OCI-LY7 (cell line): ENCODE data around the gene TMEM143. TPM values are rescaled to one million over a fixed set of nuclear protein-coding genes. Genes with fewer than 3 reads are reported as not detected.
A peak's percentile ranks its signal among the peaks of the same experiment; 100 is the strongest.

ENCODE experiments used
- BruUV-seq: library from RNA; stranded (reverse); fragments of 400-500 nt; replicated peaks from 2 replicates; lab custom pipeline; 2021; lab: Mats Ljungman, UMichigan
- CTCF ChIA-PET: fragments of 300-600 bp; sonication (Branson Sonifier 250); formaldehyde crosslinking; loops from one replicate; lab custom pipeline; 2022; ENCODE audit warnings: antibody characterized with exemption; ENCODE audit not compliant: unreplicated experiment; lab: Charles Lee
- POLR2A ChIA-PET: fragments of 300-600 bp; sonication (Branson Sonifier 250); formaldehyde crosslinking; loops from one replicate; lab custom pipeline; 2022; ENCODE audit warnings: antibody characterized with exemption; lab: Charles Lee
- DNase-seq: peaks from one replicate; pipeline ENCODE4 v3.0.0-alpha.2; 2015; ENCODE audit warnings: low spot score
- H2AFZ ChIP-seq: fragments of 200-600 bp; sonication (generic), shearing (Covaris generic); 2 replicates; pipeline ENCODE4 v1.6.1; 2014; ENCODE audit warnings: mild to moderate bottlenecking, antibody characterized with exemption, low read length, moderate library complexity
- H3K27ac ChIP-seq: fragments of 200-600 bp; sonication (generic); 2 replicates; pipeline ENCODE4 v1.5.1; 2014; ENCODE audit warnings: mixed run types, low read depth, mild to moderate bottlenecking, moderate library complexity, low read length, inconsistent platforms; ENCODE audit not compliant: poor library complexity, severe bottlenecking
- H3K36me3 ChIP-seq: fragments of 200-600 bp; sonication (generic); 2 replicates; pipeline ENCODE4 v1.6.1; 2014; ENCODE audit warnings: mild to moderate bottlenecking, antibody characterized with exemption, low read length, moderate library complexity, mixed read lengths; ENCODE audit not compliant: insufficient read depth
- H3K4me1 ChIP-seq: fragments of 200-600 bp; sonication (generic); 2 replicates; pipeline ENCODE4 v1.5.1; 2014; ENCODE audit warnings: mild to moderate bottlenecking, low read length; ENCODE audit not compliant: insufficient read depth, poor library complexity, severe bottlenecking
- H3K4me2 ChIP-seq: fragments of 200-600 bp; sonication (generic); 2 replicates; pipeline ENCODE4 v1.6.1; 2014; ENCODE audit warnings: mild to moderate bottlenecking, low read length
- H3K4me3 ChIP-seq: fragments of 200-600 bp; sonication (generic); 2 replicates; pipeline ENCODE4 v1.5.1; 2014; ENCODE audit warnings: mild to moderate bottlenecking, low read depth, low read length; ENCODE audit not compliant: poor library complexity, severe bottlenecking
- H3K79me2 ChIP-seq: fragments of 200-600 bp; sonication (generic); 2 replicates; pipeline ENCODE4 v1.6.1; 2016; ENCODE audit warnings: low read depth, mild to moderate bottlenecking, low read length, moderate library complexity, mixed read lengths; ENCODE audit not compliant: insufficient read depth
- H3K9me2 ChIP-seq: fragments of 200-600 bp; sonication (generic); 2 replicates; pipeline ENCODE4 v1.6.1; 2016; ENCODE audit warnings: mild to moderate bottlenecking, low read length, mixed read lengths; ENCODE audit not compliant: insufficient read depth
- H3K9me3 ChIP-seq: fragments of 200-600 bp; sonication (generic); 2 replicates; pipeline ENCODE4 v1.6.1; 2014; ENCODE audit warnings: mild to moderate bottlenecking, mixed run types, low read length, mixed read lengths
- H4K20me1 ChIP-seq: fragments of 200-600 bp; sonication (generic); 2 replicates; pipeline ENCODE4 v1.6.1; 2014; ENCODE audit warnings: mild to moderate bottlenecking, antibody characterized with exemption, low read length, moderate library complexity, mixed read lengths; ENCODE audit not compliant: insufficient read depth
- EZH2phosphoT487 ChIP-seq: fragments of 200-600 bp; sonication (generic); IDR thresholded peaks from 2 replicates; pipeline ENCODE4 v1.6.1; 2018; ENCODE audit warnings: low read depth, borderline replicate concordance, mild to moderate bottlenecking, mixed run types, antibody characterized with exemption, low read length, moderate library complexity, mixed read lengths
- intact Hi-C: fragments of 100-400 bp; cut with micrococcal nuclease; formaldehyde crosslinking; loops from one replicate; pipeline ENCODE4 v1.10.0; 2022; ENCODE audit not compliant: unreplicated experiment
- total RNA-seq, 2 experiments: library from RNA; depleted of rRNA in 1 of 2; stranded (reverse); fragments of >200 nt in 1 of 2; shearing (Covaris generic) in 1 of 2; gene quantifications; 2 replicates each; pipeline ENCODE4 v1.2.3, GENCODE V29; 2014 to 2022
- TF ChIP-seq, protein P1 (sequence below): fragments of 200-600 bp; sonication (generic); conservative IDR thresholded peaks from 2 replicates; pipeline ENCODE4 v1.5.1; 2014; ENCODE audit warnings: mild to moderate bottlenecking, antibody characterized with exemption, low read length, moderate library complexity, mixed read lengths

The TMEM143 gene
- total RNA-seq, 2 experiments from 2014 or later, result 31.1 to 31.4 TPM

DNA sequence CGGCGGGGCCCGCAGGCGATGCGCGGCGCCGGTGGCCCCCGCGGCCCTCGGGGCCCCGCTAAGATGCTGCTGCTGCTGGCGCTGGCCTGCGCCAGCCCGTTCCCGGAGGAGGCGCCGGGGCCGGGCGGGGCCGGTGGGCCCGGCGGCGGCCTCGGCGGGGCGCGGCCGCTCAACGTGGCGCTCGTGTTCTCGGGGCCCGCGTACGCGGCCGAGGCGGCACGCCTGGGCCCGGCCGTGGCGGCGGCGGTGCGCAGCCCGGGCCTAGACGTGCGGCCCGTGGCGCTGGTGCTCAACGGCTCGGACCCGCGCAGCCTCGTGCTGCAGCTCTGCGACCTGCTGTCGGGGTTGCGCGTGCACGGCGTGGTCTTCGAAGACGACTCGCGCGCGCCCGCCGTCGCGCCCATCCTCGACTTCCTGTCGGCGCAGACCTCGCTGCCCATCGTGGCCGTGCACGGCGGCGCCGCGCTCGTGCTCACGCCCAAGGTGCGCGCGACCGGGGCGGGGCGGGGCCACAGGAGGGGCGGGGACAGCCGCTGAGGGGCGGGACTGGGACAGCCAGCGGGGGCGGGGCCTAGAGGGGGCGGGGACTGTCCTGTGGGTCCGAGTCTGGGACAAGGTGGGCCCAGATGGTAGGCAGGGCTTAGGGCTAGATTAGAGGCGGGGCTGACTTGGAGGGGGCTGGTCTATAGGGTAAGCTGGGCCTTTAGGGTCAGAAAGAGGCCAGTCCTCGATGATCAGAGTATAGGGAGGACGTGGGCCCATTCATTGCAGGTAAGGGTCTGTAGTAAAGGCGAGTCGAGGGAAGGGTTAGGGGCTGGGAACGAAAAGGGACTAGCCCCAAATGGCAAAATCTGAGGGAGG lies 34.9 kb upstream of the TMEM143 start:
- intact Hi-C loops, result loop anchor here (2.0 kb wide), 1 partner anchor 78 kb away; a partner anchor contains a TSS
- H3K9me3 ChIP-seq, result no peaks in the 10 kb centered on the region
- no peaks in the 10 kb centered on the region for H4K20me1 ChIP-seq
- H3K27ac ChIP-seq, result no peak overlapping the region
- H2AFZ ChIP-seq, result no peak overlapping the region
- H3K4me1 ChIP-seq, result peaks cover 40% of the 10 kb centered on the region
- no peaks in the 10 kb centered on the region for H3K79me2 ChIP-seq
- POLR2A ChIA-PET, result interaction anchor here (0.7 kb wide), 1 partner anchor 235 kb away, joined by 3 read pairs; no protein-coding TSS in a partner anchor
- CTCF ChIA-PET, result no interaction called here
- H3K4me3 ChIP-seq, result peak overlapping the region; percentile 62
- H3K36me3 ChIP-seq, result no peaks in the 10 kb centered on the region
- no peaks in the 10 kb centered on the region for H3K9me2 ChIP-seq
- peak overlapping the region; percentile 69 for H3K4me2 ChIP-seq
- DNase-seq, result peak; percentile 95
- TF ChIP-seq EZH2phosphoT487, result no peak
- TF ChIP-seq, protein P1, sequence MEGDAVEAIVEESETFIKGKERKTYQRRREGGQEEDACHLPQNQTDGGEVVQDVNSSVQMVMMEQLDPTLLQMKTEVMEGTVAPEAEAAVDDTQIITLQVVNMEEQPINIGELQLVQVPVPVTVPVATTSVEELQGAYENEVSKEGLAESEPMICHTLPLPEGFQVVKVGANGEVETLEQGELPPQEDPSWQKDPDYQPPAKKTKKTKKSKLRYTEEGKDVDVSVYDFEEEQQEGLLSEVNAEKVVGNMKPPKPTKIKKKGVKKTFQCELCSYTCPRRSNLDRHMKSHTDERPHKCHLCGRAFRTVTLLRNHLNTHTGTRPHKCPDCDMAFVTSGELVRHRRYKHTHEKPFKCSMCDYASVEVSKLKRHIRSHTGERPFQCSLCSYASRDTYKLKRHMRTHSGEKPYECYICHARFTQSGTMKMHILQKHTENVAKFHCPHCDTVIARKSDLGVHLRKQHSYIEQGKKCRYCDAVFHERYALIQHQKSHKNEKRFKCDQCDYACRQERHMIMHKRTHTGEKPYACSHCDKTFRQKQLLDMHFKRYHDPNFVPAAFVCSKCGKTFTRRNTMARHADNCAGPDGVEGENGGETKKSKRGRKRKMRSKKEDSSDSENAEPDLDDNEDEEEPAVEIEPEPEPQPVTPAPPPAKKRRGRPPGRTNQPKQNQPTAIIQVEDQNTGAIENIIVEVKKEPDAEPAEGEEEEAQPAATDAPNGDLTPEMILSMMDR, result no peak
- BruUV-seq, result no TSS peak

- TF ChIP-seq, protein P1, result no peak
- TF ChIP-seq EZH2phosphoT487, result no peak
These were observed 34.3 kb upstream of the TMEM143 start for GRCh38 chr19:48398102-48398374.

More at GRCh38 chr19:48398102-48398374, 34.3 kb upstream of the TMEM143 start:
- H3K9me2 ChIP-seq, result no peaks in the 10 kb centered on the region
- H3K36me3 ChIP-seq, result no peaks in the 10 kb centered on the region
- peaks cover 37% of the 10 kb centered on the region for H3K4me1 ChIP-seq
- intact Hi-C loops, result loop anchor here (2.0 kb wide), 1 partner anchor 77 kb away; a partner anchor contains a TSS
- no peak overlapping the region for H2AFZ ChIP-seq
- H3K4me3 ChIP-seq, result peak overlapping the region; percentile 62
- H3K27ac ChIP-seq, result no peak overlapping the region
- H4K20me1 ChIP-seq, result no peaks in the 10 kb centered on the region
- no peaks in the 10 kb centered on the region for H3K9me3 ChIP-seq
- H3K79me2 ChIP-seq, result no peaks in the 10 kb centered on the region
- ChIA-PET CTCF (no interaction called here), POLR2A (interaction anchor here (0.7 kb wide), 1 partner anchor 235 kb away, joined by 3 read pairs; no protein-coding TSS in a partner anchor)
- H3K4me2 ChIP-seq, result peak overlapping the region; percentile 69
- no peak for DNase-seq
- BruUV-seq, result no TSS peak
